ENCODE data around the gene ACTR1A.

The ACTR1A gene

DNA sequence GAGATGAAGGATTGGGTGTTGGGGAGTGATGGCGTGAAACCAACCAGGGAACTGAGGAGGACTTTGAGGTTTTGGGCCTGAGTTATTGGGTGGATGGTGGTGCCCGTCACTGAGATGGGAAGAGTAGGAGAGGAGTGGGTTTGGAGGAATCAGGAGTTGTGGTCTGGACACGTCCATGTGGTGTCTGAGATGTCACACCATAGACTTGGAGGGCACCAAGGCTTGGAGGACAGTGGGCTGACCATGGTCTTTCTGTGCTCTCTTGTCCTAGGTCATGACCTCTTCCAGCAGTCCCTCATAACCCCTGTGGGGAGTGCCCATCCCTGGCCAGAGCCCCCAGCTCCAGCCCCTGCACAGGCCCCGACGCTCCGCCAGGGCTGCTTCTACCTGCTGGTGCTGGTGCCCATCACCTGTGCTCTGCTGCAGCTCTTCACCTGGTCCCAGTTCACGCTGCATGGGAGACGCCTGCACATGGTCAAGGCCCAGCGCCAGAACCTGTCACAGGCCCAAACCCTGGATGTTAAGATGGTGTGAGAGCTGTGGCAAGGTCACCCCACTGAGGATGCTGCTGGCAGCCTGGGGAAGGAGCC lies 27.0 kb downstream of the ACTR1A start:
- TF ChIP-seq CTCF (IDR thresholded peaks at IDR 0.05; ENCODE audit: insufficient read depth, low read depth, low read length, missing control alignments): no peak
- no peak for DNase-seq (ENCODE audit: low read depth)
- no peak overlapping the region for H3K4me3 ChIP-seq (ENCODE audit: low read depth, low read length)

- TF ChIP-seq CTCF (IDR thresholded peaks at IDR 0.05; ENCODE audit: insufficient read depth, low read depth, low read length, missing control alignments): no peak
- DNase-seq (ENCODE audit: low read depth): no peak
- no peak overlapping the region for H3K4me3 ChIP-seq (ENCODE audit: low read depth, low read length)
These were observed 28.8 kb downstream of the ACTR1A start for GRCh38 chr10:102473445-102474331.

- TF ChIP-seq CTCF (IDR thresholded peaks at IDR 0.05; ENCODE audit: insufficient read depth, low read depth, low read length, missing control alignments): no peak
- H3K4me3 ChIP-seq (ENCODE audit: low read depth, low read length): no peak overlapping the region
- no peak for DNase-seq (ENCODE audit: low read depth)
These were observed 31.6 kb downstream of the ACTR1A start for GRCh38 chr10:102470579-102471546.

- TF ChIP-seq CTCF (IDR thresholded peaks at IDR 0.05; ENCODE audit: insufficient read depth, low read depth, low read length, missing control alignments): no peak
- no peak for DNase-seq (ENCODE audit: low read depth)
- no peak overlapping the region for H3K4me3 ChIP-seq (ENCODE audit: low read depth, low read length)
These were observed 33.8 kb downstream of the ACTR1A start for GRCh38 chr10:102468683-102469082.

GRCh38 chr10:102467971-102468438 lies 34.5 kb downstream of the ACTR1A start:
- H3K4me3 ChIP-seq (ENCODE audit: low read depth, low read length): no peak overlapping the region
- no peak for DNase-seq (ENCODE audit: low read depth)
- no peak for TF ChIP-seq CTCF (IDR thresholded peaks at IDR 0.05; ENCODE audit: insufficient read depth, low read depth, low read length, missing control alignments)

- no peak for DNase-seq (ENCODE audit: low read depth)
- no peak overlapping the region for H3K4me3 ChIP-seq (ENCODE audit: low read depth, low read length)
- no peak for TF ChIP-seq CTCF (IDR thresholded peaks at IDR 0.05; ENCODE audit: insufficient read depth, low read depth, low read length, missing control alignments)
These were observed 35.2 kb downstream of the ACTR1A start for GRCh38 chr10:102467318-102467717.

Data from GM12865 (cell line).